Hepatocyte (in vitro differentiated cells): ENCODE data around the gene PDGFA.

Experiments used
- CTCF ChIP-seq: fragments of 200-600 bp; sonication (generic); IDR thresholded peaks from 2 replicates; pipeline ENCODE4 v1.5.1; 2016; ENCODE audit warnings: antibody characterized with exemption, mild to moderate bottlenecking; ENCODE audit not compliant: poor library complexity
- EZH2 ChIP-seq: fragments of 200-600 bp; sonication (generic); IDR thresholded peaks from 2 replicates; pipeline ENCODE4 v1.6.1; 2016; ENCODE audit warnings: antibody characterized with exemption, mild to moderate bottlenecking, borderline replicate concordance
- EZH2phosphoT487 ChIP-seq: fragments of 200-600 bp; sonication (generic); IDR thresholded peaks from one replicate; pipeline ENCODE4 v1.6.1; 2018; ENCODE audit warnings: antibody characterized with exemption, mild to moderate bottlenecking, low read depth, moderate library complexity; ENCODE audit not compliant: unreplicated experiment, severe bottlenecking

DNA sequence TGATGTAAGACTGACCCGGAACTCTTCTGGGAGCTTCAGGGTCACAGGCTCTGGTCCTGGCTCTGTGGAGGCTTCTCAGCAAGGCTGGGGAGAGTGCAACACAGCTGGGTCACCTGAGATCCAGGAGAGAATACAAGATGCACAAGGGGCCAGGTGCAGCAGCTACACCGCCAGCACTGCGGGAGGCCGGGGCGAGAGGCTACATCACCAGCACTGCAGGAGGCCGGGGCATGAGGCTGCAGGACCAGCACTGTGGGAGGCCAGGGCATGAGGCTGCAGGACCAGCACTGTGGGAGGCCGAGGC is 44.3 kb downstream of the PDGFA start:
- TF ChIP-seq EZH2, result no peak
- no peak for TF ChIP-seq CTCF
- TF ChIP-seq EZH2phosphoT487, result no peak
